SW480 (cell line): Measurements from ENCODE around the gene TRIM40.
A peak's percentile ranks its signal among the peaks of the same experiment; 100 is the strongest.

Experiments used
- DNase-seq: peaks from one replicate; pipeline ENCODE4 v3.0.0-alpha.2; 2016; ENCODE audit warnings: low spot score

Gene TRIM40, protein sequence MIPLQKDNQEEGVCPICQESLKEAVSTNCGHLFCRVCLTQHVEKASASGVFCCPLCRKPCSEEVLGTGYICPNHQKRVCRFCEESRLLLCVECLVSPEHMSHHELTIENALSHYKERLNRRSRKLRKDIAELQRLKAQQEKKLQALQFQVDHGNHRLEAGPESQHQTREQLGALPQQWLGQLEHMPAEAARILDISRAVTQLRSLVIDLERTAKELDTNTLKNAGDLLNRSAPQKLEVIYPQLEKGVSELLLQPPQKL

DNA sequence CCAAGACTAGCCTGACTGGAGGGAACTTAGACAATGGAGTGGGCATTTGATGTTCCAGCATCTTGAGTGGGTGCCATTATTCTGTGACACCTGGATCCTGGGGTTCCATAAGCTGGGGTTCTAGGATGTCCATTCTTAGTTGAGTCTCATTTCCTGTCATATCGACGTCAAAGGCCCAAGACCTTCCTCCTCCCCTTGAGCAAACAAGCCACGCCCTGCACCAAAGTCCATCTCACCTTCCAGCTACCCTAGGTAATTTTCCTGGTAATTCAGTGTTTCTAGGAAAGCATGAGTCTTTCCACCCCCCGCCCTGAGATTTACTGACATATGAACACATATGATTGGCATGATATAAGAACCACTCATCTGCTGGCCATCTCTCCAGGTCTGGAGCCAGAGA, at the start of gene TRIM40:
Gene TRIM40 (plus strand): TSS at position 384 of the 400 bp plus-strand sequence. CDS start 897 bp downstream, outside the sequence.
- DNase-seq: no peak

DNA sequence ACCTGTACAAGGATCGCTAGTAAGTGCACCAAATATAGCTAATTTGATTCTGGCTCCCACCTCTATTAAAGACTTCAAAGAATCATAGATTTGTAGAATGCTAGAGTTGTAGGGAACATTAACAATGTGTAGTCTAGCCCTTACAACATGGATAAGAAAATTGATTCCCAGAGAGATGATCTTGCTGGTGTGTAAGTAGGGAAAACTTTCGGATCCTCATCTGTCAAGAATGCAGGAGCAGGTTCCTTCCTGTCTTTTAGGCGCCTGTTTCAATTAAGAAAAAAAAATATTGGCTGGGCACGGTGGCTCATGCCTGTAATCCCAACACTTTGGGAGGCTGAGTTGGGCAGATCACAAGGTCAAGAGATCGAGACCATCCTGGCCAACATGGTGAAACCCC, 48.1 kb upstream of the TRIM40 start:
- DNase-seq: no peak

DNA sequence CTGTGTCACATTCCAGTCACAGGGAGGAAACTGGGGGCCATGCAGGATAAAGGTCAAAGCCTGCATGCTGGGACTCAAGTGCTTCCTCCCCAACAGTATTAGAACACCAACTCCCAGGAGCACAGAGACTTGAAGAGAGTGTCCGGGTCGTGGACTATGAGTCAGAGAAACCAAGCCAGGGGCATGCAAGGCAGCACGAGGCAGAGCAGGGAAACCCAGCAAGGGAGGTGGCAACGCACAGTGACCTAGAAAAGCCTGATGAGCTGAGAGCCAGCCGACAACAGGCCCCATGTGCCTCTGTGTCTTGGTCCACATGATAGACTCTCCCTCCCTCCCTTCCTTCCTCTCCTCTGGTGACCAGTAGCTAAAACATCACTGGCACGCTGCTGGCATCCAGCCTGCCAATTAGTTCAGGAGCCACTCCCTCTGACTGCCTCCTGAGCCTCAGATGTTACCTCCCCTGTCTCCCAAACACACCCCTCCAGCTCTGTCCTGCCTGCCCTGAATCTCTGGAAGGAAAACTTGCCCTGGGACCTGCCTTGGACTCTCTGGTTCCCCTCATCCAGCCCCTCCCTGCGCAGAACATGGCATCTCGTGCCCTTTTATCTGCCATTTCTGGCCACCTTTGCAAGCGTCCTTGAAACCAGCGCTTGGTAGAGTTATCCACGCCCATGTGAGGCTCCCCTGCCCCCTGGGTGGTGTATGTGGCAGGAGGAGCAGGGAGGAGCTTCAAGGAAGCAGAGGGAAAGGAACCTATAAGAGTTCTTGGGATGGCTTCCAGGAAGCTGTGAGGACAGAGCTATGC, 44.2 kb upstream of the TRIM40 start:
- DNase-seq: peak; percentile 75

DNA sequence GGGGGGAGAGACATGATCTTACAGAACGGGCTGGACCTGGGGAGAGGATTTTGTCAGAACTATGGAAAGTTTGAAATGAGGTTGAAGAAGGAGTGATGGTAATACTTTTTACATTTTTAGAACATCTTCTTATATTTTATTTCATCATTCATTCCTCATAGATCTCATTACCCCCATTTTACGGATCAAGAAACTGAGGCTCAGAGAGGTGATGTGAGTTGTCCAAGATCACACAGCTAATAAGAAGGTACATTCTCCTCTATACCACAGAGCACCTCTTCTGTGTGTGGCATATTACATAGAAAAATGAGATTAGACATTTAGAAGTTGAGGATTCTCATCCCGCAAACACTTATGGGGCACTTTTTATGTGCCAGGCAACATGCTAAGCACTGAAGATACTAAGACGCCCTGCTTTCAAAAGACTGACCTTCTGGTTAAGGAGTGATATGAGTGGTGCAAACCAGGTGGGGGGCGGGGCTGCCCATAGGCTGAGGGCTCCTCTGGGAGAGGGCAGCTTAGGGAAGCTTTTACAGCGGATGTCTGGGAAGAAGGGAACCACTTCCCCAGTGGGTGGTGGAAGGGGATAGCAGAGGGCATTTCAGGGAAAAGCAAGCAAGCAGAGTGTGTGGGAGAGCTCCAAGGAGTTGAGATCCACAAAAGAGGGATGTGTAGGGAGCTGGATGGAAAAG, 42.9 kb upstream of the TRIM40 start:
- no peak for DNase-seq

DNA sequence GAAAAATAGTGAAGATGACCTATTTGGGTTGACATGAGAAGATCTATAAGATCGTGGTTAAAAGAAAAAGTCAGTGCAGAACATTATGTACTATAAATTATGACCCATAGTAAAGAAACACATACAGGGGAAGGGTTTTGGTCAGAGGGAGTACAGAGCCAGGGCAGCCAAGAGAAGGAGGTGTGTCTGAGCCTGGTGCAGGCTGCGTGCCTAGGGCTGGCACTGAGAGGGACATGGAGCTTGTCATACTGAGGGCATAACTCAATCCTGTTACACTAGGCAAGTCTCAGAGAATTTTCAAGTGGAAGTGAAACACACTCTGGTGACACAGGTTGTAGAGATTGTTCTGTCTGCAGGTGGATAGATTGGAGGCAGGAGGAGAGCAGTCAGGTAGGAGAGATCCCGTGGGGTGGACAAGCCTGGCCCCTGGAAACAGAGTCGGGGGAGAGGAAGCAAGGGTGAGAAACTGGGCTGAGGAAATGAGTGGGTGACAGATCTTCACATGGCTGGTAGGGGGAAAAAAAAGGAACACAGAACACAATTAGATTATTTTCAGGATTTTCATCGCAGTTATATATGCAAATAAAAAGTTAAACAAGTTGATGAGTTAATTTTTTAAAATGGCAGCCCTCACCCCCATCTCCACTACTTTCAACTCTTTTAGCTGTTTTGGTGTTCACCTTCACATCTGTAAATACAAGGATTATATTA, 41.8 kb upstream of the TRIM40 start:
- no peak for DNase-seq

DNA sequence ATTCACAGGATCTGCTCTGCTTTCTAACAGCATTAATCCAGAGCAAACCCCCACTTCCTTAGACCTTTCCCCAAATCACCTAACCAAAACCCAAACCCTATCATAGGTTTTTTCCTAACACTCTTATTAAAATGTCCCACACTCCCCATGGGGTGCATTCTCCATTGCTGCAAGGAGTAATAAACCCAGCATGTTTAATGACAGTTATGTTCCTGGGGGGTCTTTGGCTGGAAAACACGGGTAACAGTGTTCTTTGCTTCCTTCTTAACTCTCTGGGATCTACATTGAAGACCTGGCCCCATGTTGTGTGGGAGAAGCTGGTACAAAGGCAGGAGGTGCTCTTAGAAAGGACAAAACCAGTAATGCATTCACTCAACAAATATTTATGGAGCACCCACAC, 39.1 kb upstream of the TRIM40 start:
- DNase-seq: no peak

DNA sequence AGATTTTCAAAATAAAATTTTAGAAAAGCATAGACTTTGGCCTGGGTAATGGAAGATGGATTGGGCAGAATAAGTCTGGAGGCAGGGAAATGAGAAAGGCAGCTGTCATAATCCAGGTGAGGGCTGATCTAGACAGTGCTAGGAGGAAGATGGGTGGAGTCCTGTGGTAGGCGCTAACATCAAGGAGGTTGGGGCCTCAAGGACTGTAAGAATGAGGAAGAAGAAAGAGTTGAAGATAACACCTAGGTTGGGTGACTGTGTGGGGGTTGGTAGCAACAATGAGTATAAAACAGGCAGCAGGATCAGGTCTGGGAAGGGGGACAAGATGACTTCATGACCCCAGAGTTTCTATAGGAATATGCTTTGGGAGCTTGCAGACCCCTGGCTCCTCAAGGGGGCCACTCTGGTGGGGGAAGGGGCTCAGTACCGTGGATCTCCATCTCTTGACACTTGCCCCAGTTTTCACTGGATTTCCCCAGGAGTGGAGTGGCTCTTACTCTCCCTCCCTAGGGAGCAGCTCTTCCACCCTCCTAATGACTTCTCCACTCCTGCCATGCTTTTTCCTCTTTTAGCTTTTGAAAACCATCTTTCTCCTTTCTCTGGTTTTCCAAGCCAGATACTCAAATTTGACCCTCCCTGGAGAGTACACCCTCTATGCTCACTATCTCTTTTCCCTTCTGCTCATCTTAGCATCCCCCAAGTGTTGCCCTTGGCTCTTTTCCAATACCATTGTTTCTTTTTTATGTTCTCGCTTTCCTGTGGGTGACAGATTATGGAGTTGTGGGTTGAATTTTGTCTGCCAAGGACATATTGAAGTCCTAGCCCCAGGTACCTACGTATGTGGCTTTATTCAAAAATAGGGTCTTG, 37.8 kb upstream of the TRIM40 start:
- no peak for DNase-seq

DNA sequence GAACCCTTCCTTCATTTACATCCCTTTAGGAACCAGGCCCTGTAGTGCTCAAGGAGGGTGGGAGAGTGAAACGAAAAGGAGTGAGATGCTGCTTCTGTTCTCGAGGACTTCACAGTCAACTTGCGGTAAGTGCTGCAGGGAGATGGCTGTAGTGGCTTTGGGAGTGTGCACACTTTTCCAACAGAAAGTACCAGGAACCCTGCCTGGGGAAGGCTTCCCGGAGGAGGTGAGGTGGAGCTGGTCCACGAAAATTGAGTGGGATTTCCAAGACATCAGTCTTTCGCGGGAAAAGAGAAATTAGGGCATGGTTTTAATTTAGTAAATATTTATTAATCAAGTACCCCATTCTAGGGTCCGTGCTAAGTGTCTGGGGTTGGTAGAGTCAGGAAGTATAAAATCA, 35.8 kb upstream of the TRIM40 start:
- no peak for DNase-seq

DNA sequence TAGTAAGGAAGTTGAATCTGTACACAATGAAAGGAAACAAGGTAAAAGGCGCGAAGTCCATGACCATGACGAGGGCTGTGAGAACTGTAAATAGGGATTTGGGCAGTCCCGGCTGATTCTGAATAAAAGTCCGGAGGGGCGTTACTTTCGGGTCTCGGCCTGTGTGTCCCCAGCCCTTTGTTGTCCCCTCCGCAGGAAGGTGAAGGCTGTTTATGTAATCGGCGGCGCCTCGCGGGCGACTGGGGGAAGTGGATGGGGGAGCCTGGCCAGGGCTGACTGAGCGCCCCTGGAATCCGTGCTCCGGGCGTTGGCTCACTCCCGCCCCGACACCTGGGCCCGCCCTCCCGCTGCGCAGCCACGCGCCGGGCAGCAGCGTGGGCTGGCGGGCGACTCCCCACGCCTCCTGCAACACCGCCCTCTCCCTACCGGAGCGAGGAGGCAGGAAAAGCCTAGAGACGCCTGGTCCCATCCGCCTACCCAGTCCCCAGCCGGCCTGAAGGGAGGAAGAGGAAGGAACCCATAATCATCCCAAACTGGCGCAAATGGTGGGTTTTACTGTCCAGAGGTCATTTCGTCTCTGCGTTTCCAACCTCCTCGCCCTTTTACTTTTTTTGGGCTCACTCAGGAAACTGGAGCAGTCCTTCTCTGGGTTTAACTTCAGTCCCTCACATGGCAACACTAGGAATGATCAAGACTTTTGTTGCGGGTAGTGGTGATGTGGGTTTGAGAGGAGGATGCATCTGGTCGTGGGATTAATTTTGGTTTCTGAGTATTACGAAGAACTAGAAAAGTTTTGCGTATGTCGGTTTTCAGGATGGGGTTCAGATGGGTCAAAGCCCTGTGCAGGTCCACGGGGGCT, 35.1 kb upstream of the TRIM40 start:
- peak; percentile 74 for DNase-seq

DNA sequence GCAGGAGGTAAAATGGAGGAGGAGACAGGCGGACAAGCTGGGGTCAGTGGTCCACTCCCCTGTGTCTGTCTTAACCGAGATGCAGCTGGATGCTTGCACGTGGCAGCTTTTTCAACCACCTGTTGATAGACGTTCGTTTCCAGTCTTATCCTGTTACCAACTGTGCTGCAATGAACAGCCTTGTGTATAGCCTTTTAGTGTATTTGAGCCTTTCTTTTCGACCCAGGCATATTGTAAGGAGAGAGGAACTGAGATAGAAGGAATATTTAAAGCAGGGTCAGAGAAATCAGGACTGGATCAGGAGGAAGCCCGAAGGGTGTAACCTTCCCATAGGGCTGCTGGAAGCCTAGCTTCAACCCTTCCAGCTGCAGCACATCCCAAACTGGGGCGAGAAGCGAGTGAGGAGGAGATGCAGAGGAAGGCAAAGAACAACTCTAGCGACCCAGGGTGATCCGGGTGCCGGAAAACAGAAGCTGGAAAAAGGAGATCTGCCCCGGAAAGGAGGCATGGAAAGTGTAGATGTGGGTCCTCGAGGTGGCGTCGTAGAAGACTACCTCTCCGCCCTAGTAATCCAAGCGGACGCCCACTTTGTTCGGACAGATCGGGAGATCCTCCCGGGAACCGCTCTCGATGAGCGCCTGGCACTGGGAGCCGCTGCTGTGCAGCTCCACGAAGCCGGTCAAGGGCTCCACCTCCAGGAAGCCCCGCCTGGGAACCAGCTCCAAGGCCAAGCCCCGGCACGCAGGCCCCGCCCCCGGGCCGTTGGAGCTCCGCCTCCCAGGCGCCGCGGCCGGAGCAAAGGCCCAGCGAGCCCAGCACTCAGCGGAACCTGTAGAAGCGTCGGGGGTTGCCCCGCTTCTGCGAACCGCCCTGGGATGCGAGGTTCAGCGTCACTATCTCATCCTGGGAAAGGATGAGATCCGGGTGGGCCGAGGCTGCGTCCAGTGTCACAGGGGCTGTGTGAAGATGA, 34.2 kb upstream of the TRIM40 start:
- DNase-seq: peak; percentile 88

DNA sequence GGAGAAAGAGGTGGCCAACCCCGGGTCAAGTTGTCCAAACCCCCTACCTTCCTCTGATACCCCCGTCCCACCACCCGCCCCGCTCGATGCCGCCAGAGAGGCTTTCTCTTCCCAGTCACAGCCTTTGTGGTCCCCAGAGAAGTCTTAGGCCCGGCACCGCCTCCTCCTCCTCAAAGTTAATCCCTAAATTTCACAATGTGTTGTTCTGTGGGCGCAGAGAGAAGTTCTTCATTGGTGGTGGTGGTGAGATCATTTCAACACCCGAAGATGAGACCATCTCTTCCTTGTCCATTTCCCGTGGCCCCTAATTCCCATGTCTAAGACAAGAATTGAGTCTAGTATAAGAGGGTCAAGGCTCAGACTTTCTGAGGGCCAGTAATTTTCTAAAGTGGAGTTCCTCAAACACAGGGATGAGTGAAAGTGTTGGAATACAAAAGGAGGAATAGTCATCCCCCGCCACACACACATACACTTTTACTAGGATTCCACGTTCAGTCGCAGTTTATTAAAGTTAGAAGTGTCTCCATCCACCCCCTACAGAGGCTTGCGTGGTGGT, 33.4 kb upstream of the TRIM40 start:
- DNase-seq: no peak

DNA sequence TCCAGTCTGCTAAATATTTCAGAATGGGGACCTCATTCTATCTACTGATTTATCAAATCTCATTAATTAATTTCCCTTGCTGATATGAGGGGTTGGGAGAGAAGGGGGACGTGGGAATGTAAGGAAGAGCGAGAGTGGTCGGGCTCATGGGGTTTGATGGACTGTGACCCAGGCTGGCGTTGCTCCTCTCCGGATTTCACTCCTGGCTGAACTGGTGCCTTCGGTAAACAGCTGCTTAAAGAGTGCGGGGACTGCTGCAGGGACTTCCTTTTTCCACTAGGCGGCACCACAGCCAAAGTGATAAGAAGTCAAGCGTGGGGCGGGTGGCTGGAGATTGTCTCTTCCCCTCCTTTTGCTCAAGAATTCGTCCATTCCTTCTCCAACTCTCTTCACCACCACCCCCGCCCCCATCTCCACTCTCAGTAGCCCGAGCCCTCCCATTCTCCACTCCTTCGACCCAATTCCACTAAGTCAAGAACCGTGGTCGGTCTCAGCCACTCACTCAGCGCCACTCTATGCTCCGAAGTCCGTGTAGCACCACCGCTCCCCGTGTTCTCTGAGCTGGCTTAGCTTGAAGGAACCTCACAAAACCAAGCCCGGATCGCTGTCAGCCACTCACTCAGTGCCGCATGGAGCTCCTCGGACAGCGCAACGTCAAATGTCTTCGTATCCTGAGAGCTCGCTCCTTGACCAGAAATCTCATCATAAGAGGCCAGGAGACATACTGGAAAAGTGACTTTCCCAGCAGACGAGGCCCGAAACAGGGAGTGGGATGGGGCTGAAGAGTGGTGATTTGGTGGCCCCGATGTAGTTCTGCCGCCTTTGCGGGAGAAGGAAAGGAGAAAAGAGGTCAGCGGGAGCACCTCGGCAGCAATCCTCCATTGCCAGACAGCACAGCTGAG, 32.7 kb upstream of the TRIM40 start:
- peak; percentile 79 for DNase-seq

DNA sequence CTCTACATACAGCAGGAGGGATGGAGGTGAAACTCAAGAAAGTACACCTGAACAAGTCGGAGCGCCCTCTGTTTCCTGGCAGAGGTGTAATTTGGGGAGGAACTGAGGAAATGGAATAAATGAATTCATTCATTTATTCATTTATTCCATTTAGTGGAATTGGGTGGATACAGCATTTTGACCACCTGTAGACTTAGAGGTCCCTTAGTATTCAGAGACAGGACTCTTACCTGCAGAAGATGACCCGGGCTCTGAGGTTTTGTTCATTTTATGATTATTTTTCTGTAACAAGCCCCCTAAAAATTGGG, 32.1 kb upstream of the TRIM40 start:
- DNase-seq: no peak

DNA sequence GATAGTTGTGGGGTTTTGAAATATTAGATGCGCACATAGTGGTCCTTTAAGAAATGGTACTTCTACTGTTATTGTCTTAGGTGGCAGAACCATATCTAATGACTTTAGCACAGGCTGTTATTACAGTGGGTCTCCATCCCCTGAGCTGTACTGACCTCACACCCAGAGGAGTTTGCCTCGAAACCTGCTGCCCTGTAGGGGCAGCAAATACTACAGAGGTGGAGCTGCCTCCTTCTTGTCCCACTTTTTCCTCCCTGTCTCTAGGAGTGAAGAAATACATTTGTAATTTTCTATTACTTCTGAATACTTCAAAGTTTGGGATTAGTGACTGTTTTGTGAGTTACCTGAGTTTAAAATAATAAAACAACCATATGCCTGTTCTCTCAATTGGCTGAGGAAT, 31.3 kb upstream of the TRIM40 start:
- DNase-seq: no peak

DNA sequence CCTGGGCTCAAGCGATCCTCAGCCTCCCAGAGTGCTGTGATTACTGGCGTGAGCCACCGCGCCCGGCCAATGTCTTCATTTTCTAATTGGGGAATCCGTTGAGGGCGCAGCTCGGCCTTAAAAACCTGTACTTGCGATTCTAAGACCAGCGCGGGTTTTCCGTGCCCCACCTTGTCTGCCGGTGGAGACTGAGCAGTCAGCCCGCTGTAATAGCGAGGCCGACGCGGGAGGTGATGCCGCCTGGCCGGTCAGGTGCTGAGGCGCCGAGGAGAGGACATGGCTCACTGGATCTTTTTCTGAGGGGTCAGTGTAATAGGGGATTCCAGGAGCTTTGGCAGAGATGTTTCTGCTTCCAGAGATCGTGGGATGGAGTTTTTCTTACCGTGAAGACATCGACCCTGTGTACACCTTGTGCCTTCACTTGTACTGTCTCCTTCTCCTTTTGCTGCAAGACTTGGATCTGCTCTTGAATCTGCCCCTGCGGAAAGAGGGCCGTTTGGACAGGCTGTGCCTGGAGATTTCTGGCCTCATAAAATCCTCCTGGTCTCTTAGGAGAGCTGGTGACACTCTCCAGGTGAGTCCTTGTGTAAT, 24.6 kb upstream of the TRIM40 start:
- no peak for DNase-seq

DNA sequence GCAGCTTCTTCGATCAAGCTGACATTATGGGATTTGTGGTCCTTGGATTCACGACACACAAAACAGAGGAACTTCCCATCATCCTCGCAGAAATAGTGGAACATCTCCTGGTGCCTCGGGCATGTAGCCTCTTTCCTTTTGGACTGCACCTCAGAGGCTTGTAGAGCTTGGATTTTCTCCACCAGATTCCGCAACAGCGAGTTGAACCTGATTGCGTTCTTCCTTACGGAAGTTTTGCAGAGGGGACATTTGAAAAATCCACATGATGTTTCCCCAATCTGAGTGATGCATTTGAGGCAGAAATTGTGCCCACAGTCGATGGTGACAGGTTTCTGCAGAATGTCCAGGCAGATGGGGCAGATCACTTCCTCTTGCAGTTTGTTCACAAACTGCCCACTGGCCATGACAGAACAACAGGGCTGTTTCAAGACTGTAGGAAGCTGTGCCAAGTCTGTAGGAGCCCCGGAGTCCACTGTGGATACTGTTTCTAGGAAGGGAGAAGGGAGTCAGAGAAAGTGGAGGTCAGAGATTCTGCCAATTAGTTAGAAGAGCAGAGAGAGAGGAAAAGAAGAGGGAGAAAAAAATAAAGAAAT, 23.4 kb upstream of the TRIM40 start:
- no peak for DNase-seq
